22Rv1 (cell line): ENCODE data around the gene PITRM1.

ENCODE experiments used
- ZFX ChIP-seq: fragments of 450-650 bp; IDR thresholded peaks from 2 replicates; pipeline ENCODE4 v1.6.1; 2017; ENCODE audit warnings: antibody characterized with exemption, borderline replicate concordance
- TF ChIP-seq, protein P1 (sequence below): fragments of 450-650 bp; IDR thresholded peaks from 2 replicates; pipeline ENCODE4 v1.5.1; 2017; ENCODE audit warnings: mild to moderate bottlenecking

DNA sequence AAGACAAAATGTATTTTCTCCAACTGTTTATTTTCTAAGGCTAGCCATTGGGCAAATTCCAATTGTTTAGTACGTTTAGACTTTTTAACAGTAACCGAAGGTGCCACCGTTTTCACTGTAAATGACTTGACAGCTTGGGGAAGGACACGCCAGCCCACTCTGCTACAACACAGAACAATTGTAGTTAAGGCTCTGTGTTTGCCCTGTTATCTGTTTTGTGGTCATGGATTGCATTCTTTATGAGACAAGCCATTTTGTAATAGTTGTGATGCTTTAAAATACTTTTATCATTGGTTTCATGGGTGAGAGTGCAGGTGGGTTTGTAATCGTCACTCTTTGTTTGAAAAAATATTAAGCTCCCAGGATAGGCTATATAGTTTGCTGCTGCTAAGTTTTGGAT is 6.6 kb upstream of the PITRM1 start:
- TF ChIP-seq, protein P1, sequence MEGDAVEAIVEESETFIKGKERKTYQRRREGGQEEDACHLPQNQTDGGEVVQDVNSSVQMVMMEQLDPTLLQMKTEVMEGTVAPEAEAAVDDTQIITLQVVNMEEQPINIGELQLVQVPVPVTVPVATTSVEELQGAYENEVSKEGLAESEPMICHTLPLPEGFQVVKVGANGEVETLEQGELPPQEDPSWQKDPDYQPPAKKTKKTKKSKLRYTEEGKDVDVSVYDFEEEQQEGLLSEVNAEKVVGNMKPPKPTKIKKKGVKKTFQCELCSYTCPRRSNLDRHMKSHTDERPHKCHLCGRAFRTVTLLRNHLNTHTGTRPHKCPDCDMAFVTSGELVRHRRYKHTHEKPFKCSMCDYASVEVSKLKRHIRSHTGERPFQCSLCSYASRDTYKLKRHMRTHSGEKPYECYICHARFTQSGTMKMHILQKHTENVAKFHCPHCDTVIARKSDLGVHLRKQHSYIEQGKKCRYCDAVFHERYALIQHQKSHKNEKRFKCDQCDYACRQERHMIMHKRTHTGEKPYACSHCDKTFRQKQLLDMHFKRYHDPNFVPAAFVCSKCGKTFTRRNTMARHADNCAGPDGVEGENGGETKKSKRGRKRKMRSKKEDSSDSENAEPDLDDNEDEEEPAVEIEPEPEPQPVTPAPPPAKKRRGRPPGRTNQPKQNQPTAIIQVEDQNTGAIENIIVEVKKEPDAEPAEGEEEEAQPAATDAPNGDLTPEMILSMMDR, result no peak
- TF ChIP-seq ZFX, result no peak
